GM18861 (cell line): ENCODE data around the gene IFRD1.
"Not testable (repeated sequence)": the region's sequence is repeated elsewhere in the genome, so short reads cannot be mapped to it uniquely, and the experiment has no call there.

Experiments
- ATAC-seq: cut with Tn5 transposase; IDR thresholded peaks from one replicate; pipeline ENCODE4 v1.9.1; 2021; ENCODE audit not compliant: unreplicated experiment

IFRD1 gene

GRCh38 chr7:112512451-112513210 lies 62.4 kb downstream of the IFRD1 start:
- ATAC-seq: no peak

GRCh38 chr7:112515989-112516388 lies 65.7 kb downstream of the IFRD1 start:
- ATAC-seq: no peak

GRCh38 chr7:112516418-112516817 lies 66.2 kb downstream of the IFRD1 start:
- not testable (repeated sequence) for ATAC-seq

- no peak for ATAC-seq
Measured at GRCh38 chr7:112517487-112517886, 67.2 kb downstream of the IFRD1 start.

GRCh38 chr7:112520787-112521186 lies 70.5 kb downstream of the IFRD1 start:
- no peak for ATAC-seq

- no peak for ATAC-seq
Measured at GRCh38 chr7:112521942-112522341, 71.7 kb downstream of the IFRD1 start.

- ATAC-seq: no peak
Measured at GRCh38 chr7:112523871-112524270, 73.6 kb downstream of the IFRD1 start.
